IPS-15b (cell line): ENCODE results near the gene PNPLA7.
A peak's percentile ranks its signal among the peaks of the same experiment; 100 is the strongest.

Source experiments
- H3K27me3 ChIP-seq: one replicate; pipeline ENCODE4 v1.6.1; 2013; ENCODE audit warnings: low read length; ENCODE audit not compliant: control insufficient read depth, insufficient read depth
- H3K36me3 ChIP-seq: one replicate; pipeline ENCODE4 v1.6.1; 2013; ENCODE audit warnings: low read length; ENCODE audit not compliant: control insufficient read depth, insufficient read depth
- H3K4me1 ChIP-seq: one replicate; pipeline ENCODE4 v1.6.1; 2013; ENCODE audit warnings: mild to moderate bottlenecking, low read length; ENCODE audit not compliant: control insufficient read depth, insufficient read depth
- H3K4me3 ChIP-seq: one replicate; pipeline ENCODE4 v1.5.1; 2013; ENCODE audit warnings: low read depth, low read length
- H3K9ac ChIP-seq: one replicate; pipeline ENCODE4 v1.6.1; 2013; ENCODE audit warnings: low read depth, mild to moderate bottlenecking, low read length
- H3K9me3 ChIP-seq: one replicate; pipeline ENCODE4 v1.6.1; 2013; ENCODE audit warnings: mild to moderate bottlenecking, low read length; ENCODE audit not compliant: control insufficient read depth, insufficient read depth

PNPLA7 gene

DNA sequence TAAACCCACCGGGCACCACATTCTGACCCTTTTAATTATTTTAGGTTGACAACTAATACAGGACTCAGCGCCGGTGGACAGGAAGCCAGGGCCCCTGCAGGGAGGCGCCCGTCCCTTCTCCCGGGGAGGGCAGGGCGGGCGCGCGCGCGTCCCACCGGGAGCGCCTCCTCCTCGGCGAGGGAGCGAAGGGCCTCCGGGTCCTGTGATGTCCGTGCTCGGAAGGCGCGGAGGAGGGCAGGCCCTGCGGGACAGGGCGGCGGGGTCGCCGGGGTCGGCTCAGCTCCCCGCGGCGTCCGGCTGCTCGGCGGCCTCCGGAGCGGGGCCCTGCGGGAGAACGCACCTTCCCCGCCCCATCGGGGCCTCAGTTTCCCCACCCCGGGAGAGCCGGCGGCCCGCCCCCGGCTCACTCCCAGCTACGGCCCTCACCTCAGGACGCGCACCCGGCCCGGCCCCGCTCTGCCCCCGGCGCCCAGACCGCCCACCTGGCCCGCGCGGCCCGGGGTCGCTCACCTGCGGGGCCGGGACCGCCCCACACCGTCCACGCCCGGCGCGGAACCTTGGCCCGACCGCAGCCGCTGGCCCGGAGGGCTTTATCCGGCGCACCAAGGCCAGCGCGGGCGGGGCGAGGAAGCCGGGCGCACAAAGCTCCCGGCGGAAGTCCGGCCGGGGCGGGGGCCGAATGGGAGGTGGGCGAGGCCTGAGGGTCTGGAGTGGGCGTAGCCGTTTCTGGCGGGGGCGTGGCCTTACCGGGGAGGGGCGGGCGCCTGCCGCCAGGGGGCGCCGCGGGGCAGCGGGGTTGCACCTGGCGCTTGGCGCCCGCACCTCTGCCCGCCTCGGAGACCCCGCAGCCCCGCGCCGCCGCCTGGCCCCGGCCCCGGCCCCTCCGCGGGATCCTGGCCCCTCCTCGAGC is 127.3 kb downstream of the PNPLA7 start, which contains the start of the genes EXD3 and NOXA1:
Gene EXD3, minus strand, starts transcription at position 559 of the 910 bp plus-strand sequence. CDS start 27,805 bp downstream, outside the sequence.
Gene NOXA1, plus strand, starts transcription at position 790 of the 910 bp plus-strand sequence. CDS start 137 bp downstream, outside the sequence.
- H3K36me3 ChIP-seq: no peaks in the 10 kb centered on the region
- H3K9ac ChIP-seq: peak within 1 kb of the TSS; percentile 54
- H3K4me3 ChIP-seq: peak within 1 kb of the TSS; percentile 75
- H3K9me3 ChIP-seq: no peaks in the 10 kb centered on the region
- no peaks in the 10 kb centered on the region for H3K4me1 ChIP-seq
- H3K27me3 ChIP-seq: peaks cover 3% of the 10 kb centered on the region

DNA sequence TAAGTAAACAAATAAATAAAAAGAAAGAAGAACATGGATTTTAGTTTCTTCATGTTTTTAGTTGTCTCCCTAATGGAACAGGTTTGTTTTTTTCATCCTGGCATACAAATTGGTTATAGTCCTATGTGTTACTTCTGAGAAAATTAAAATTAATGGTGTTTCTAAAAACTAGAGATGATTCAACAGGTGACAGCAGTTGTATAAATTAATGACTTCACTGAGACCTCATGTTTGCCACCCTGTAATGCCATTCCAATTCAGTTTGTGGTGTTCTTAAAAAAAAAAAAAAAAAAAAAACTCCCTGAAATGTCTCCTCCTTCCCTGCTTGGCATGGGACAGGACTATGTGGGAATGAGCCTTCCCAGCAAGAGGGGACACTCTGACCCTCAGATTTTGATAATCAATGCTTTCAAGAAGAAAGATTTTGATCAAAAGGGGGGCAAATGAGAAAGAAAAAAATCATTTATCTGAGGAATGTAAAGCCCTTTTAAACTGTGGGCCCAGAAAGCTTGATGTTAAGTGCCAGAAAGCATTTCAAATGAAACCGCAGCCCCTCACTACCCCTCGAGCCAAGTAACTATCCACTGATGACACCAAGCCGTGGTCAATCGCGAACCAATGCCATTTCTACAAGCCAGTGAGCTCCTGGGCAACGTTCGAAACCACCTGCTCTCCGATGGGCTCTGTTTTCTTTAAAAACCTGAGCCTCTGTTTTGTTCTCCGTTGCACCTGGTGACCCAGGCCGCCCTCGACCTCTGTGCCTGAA is 128.2 kb downstream of the PNPLA7 start:
- H3K4me1 ChIP-seq: no peaks in the 10 kb centered on the region

DNA sequence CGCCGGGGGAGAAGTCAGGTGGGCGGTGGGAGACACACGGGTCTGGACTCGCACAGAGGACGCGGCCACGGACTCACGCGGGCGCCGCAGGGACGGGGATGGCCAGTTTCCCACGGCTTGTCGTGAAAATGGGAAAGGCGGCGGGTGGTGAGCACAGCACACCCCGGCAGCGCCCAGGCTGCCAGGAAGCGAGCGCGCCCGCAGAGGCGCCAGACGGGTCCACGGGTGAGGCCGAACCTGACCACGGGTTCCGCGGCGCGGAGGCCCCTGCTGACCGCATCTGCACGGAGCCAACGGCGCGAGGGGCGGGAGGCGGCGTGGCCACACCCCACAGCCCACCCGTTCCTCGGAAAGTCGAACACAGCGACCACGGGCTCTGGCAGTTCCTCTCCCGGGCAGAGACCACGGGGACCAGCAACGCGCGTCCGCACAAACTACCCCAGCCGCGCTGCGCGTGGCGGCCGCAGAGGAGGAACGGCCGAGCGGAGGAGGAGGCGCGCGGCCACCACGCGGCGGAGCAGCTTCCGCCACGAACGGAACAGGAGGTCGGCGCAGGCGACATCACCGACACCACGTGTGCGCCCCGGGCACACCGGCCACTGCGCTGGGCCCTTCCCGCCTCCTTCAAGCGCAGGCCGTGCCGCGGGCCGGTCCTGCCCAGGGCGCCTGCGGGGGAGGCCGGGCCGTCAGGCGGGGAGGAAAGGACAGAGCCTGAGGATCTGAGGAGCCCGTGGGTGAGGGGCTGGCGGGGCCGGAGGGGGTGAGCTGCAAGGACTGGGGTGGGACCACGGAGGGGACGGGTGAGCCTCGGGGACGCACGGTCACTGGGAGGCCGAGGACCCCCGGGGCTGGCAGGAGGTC is 132.8 kb downstream of the PNPLA7 start:
- Histone ChIP-seq H3K36me3 (no peaks in the 10 kb centered on the region), H3K9ac (no peak overlapping the region), H3K4me3 (no peak overlapping the region)

More for the DNA sequence above, 128.2 kb downstream of the PNPLA7 start:
- H3K9me3 ChIP-seq: no peaks in the 10 kb centered on the region
- peak overlapping the region; percentile 75 for H3K4me3 ChIP-seq
- peaks cover 3% of the 10 kb centered on the region for H3K27me3 ChIP-seq
- no peaks in the 10 kb centered on the region for H3K36me3 ChIP-seq
- peak overlapping the region; percentile 54 for H3K9ac ChIP-seq

DNA sequence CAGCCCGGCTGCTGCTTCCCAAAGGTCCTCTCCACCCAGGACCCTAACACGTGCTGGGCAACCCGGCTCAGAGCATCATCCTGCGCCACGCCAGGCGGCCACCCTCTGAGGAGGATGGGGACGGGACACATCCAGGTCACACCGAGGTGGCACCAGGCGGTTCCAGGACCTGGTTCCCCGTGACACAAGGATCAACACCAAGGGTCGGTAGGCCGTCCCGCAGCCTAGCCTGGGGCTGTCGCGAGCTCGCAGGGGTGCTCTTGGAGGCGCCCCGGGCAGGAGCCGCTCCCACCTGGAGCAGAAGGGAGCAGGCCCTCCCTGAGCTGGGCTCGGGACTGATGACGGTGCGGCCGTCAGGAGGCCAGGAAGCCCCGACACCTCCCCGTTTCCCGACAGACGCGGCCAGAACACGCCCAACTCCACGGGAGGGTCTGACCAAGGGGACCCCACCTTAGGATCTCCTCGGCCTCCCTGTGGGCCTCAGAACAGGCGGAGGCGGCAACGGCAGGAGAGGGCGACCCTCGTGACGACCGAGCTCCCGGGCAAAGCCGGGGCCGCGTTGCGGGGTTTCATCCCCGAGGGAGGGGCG is 133.5 kb downstream of the PNPLA7 start:
- H3K4me3 ChIP-seq: no peak overlapping the region
- no peaks in the 10 kb centered on the region for H3K9me3 ChIP-seq
- no peak overlapping the region for H3K9ac ChIP-seq
- H3K27me3 ChIP-seq: no peaks in the 10 kb centered on the region
- no peaks in the 10 kb centered on the region for H3K4me1 ChIP-seq
- H3K36me3 ChIP-seq: no peaks in the 10 kb centered on the region

More for the DNA sequence above, 132.8 kb downstream of the PNPLA7 start:
- no peaks in the 10 kb centered on the region for H3K27me3 ChIP-seq
- H3K9me3 ChIP-seq: no peaks in the 10 kb centered on the region
- no peaks in the 10 kb centered on the region for H3K4me1 ChIP-seq

DNA sequence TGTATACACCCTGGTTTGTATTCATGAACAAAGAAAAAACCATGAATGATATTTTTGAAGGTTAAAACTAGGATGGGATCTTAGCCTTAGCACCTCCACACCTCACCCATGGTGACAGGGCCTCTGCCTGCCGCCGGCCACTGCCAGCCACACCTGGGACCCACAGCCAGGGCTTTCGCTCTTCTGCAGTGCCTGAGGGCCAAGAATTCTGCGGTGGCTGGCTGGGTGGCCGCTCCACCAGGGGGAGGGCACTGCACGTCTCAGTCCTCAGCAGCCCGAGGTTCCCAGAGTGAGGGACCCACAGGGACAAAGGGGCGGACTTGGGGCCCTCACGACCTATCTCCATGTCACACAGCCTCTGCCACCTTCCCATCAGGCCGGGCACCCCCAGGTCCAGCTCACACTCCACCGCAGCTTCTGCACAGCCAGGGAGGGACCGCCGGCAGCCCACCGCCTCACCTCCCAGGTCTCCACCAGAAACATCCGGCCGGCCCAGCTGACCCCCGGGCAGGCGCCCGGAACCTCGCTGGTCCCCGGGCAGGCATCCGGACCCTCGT is 134.1 kb downstream of the PNPLA7 start:
- no peaks in the 10 kb centered on the region for H3K9me3 ChIP-seq
- H3K36me3 ChIP-seq: no peaks in the 10 kb centered on the region
- no peak overlapping the region for H3K9ac ChIP-seq
- no peaks in the 10 kb centered on the region for H3K4me1 ChIP-seq
- H3K4me3 ChIP-seq: no peak overlapping the region
- H3K27me3 ChIP-seq: no peaks in the 10 kb centered on the region

DNA sequence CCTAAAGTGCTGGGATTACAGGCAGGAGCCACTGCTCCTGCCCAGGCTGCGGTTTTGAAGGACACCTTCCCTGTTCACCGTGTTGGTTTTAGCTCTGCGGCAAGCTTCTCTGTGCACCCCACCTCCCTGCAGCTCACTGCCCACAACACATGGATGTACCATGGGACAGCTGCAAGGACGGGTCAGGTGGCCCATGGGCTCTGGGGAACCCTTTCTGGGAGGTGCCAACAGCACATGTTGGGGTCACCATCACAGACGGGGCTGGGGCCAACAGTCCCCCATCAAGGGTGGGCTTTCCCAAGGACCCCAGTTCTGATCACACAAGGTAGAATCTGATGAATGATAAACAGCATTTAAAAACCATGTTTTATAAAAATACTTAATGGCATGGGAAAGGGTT is 134.8 kb downstream of the PNPLA7 start:
- Histone ChIP-seq H3K4me1 (no peaks in the 10 kb centered on the region), H3K36me3 (no peaks in the 10 kb centered on the region), H3K9ac (no peak overlapping the region), H3K4me3 (no peak overlapping the region), H3K9me3 (no peaks in the 10 kb centered on the region), H3K27me3 (no peaks in the 10 kb centered on the region)

DNA sequence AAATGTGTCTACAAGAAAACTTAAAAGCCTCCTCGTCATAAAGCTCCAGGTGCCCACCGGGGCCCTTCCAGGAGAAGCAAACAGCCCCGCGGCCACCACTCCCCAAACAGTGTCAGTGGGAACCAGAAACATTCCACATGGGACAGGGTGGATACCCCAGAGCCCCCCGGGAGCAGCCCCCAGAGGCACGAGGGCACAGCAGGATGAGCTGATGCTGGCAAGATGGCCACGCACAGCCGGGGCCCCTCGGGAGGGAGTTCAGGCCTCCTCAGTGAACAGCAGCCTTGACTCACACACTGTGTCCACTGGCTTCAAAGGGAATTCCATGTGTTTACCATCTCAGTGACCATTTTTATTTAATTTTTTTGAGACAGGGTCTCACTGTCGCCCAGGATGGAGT is 137.8 kb downstream of the PNPLA7 start:
- Histone ChIP-seq H3K9ac (no peak overlapping the region), H3K4me1 (no peaks in the 10 kb centered on the region), H3K36me3 (no peaks in the 10 kb centered on the region), H3K4me3 (no peak overlapping the region), H3K27me3 (no peaks in the 10 kb centered on the region), H3K9me3 (no peaks in the 10 kb centered on the region)

DNA sequence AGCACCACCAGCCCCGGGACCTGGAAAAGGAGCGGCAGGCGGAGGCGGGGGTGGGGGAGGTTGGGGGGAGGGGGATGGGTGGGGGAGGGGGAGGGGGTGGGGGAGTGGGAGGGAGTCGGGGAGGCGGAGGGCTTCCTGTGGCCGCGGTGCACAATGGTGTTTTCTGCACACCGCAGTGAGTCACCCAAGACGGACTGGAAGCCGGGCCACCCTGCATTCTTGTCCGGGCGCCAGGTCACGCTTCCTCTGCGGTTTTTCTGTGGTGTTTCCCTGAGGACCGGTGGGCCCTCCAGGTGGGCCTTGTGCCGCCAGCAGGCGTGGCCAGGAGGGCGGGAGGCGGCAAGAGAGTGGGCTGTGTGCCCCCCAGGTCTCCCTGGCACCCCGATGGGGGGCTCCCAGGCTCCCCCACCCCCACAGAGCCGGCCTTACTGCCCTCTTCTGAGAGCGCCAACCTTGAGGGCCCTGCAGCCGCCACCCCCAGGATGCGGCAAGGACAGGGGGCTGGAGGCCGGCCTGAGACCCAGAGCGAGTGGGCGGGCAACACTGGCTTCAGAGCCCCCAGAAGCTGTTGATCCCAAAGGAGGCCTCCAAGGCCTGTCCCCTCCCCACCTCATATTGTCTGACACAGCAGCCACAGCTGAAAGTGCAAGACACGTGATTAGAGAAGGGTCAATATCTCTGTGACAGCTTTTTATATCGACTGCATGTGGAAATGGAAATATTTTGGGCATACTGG is 138.4 kb downstream of the PNPLA7 start:
- Histone ChIP-seq H3K36me3 (no peaks in the 10 kb centered on the region), H3K27me3 (no peaks in the 10 kb centered on the region), H3K9me3 (no peaks in the 10 kb centered on the region), H3K4me3 (no peak overlapping the region), H3K9ac (no peak overlapping the region), H3K4me1 (no peaks in the 10 kb centered on the region)

DNA sequence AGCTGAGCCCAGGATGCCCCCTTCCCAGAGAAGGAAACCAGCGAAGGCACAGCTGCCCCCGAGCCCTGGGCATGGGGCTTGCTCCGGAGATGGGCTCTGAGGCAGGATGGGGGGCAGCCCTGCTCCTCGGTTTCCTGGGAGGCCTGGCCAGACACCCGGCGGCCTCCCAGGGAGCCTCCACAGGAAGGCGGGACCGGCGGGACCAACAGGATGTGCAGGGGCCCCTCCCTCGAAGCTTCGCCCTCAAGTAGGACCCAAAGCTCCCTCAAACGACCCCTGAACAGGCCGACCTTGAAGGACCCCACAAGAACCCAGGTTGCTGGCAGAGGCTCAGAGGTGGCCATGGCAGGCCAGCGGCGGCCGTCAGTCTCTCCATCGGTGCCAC is 138.9 kb downstream of the PNPLA7 start:
- no peaks in the 10 kb centered on the region for H3K4me1 ChIP-seq

DNA sequence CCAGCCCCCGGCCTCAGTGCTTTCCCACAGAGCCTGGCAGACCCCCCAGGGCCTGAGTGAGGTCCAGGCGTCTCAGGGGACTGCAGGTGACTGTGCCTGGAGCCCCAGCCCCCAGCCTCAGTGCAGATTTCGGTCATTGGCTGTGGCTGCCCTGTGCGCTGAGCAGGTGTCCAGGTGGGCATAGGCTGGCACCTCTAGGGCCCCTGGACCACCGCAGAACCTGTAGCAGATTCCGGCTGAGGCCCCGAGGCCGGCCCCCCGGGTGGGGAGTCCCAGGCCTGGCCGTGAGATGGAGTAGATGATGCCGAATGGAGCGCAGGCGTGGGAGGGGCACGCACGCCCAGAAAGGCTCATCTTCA is 139.3 kb downstream of the PNPLA7 start:
- Histone ChIP-seq H3K9ac (no peak overlapping the region), H3K27me3 (no peaks in the 10 kb centered on the region)

More for the DNA sequence above, 138.9 kb downstream of the PNPLA7 start:
- Histone ChIP-seq H3K9ac (no peak overlapping the region), H3K4me3 (no peak overlapping the region), H3K27me3 (no peaks in the 10 kb centered on the region), H3K9me3 (no peaks in the 10 kb centered on the region), H3K36me3 (no peaks in the 10 kb centered on the region)

More for the DNA sequence above, 139.3 kb downstream of the PNPLA7 start:
- H3K4me1 ChIP-seq: no peaks in the 10 kb centered on the region
- no peaks in the 10 kb centered on the region for H3K9me3 ChIP-seq
- H3K36me3 ChIP-seq: no peaks in the 10 kb centered on the region
- H3K4me3 ChIP-seq: no peak overlapping the region
